HG02885 (cell line): Measurements from ENCODE around the gene UBE3D.
"Not testable (repeated sequence)": the region's sequence is repeated elsewhere in the genome, so short reads cannot be mapped to it uniquely, and the experiment has no call there.

Experiments used
- ATAC-seq: cut with Tn5 transposase; IDR thresholded peaks from one replicate; pipeline ENCODE4 v1.9.1; 2021; ENCODE audit warnings: mild to moderate bottlenecking; ENCODE audit not compliant: unreplicated experiment, poor library complexity

UBE3D gene

DNA sequence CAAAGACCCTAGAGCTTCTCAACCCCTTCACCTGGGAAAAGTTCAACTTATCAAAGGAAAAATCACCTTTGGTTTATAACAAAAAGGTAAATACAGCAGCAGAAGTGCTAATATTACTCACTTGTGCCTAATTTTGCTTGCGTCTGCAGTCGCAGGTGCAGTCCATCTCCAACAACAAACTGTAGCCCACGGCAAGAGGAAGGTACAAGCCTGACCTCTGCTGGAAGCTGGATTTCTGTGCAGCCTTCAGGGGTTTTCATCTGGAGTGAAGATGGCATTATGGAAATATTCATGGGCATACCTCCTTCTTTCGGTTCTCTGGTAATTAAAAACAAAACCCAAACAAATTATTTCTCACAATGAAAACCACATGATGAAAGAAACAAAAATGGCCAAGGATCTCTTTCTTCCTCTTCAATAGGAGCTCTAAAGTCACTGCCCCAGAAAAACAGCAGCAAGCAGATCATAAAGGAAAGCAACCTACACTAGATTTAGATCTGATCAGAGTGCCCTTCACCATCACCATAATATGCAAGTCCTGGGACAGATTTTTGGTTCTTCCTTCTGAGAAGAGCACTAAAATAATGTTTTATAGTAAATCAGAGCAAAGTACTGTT is 7.8 kb downstream of the UBE3D start:
- ATAC-seq = peak; percentile 87

DNA sequence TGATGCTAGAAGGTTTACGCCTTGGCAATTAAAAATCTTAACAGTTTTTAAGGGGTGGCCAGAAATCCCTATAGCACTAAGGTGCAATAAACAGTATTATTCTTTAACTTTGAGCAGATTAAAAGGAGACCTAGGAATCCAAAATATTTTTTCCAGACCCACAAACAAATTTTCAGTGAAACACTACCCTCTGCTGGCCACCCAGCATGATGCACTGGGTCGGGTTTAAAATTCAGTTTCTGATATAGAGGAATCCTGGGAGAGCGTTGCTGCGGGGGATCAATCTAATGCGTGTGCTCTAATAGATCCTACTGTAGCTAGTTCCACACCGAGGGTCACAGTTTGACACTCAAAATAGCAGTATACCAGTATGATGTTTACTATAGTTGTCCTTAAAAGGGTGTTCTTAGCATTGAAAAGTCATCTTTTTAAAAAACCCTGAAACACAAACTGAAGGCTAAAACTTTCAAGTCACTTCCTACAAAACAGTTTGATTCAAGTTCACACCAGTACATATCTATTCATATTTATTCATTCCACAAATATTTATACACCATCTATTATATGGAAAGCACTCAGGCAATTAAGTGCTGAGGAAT is 10.2 kb downstream of the UBE3D start:
- peak; percentile 72 for ATAC-seq

DNA sequence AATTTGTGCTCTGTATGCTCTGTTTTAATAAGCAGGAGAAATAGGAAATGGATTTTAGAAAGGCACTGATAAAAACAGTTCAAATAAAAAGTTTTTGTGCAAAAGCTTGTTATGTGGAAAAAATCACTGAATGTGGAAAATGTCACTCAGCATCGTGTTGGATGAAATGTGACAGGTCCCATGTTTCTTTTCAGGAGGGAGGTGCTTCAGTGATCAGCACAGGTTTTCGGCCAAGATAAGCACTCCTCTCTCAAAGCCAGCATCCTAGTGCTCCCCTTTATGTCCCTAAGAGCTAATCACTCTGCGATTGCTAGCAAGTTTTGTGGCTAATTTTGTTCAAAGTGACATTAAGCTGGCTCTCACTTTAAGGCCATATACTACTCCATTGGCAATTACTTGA is 12.0 kb downstream of the UBE3D start:
- no peak for ATAC-seq

DNA sequence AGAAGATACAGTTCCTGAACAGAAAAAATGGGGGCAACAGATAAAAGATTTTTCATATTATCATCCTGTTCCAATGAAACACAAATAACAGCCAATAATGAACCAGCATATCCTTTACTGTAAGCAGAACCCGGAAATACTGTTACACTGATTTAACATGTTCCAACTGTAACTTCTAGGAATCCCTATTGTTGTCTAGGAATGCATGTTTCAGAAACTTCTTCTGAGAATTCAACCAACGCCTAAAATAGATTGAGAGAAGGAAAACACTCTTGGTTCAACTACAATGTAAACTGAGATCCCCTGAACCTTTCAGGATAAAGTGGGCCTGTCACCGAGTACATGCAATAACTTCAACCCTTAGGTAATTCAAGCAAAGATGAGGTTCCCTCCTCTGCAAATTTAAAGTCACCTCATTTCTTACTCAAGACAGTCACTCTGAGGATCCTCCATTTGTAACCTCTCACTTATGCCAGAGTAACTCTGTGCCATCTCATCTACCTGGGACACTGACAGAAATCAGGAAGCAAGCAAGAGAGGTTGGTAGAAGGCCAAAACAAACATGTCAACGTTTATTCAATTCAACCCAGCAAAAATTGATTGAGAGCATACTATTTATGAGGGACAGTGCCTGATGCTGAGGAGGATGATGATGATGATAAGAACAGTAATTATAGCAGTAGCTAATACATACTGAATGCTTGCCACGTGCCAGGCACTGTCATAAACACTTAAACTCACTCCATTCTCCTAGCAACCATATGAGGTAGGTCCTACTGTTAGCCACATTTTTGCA is 14.1 kb downstream of the UBE3D start:
- ATAC-seq = no peak

DNA sequence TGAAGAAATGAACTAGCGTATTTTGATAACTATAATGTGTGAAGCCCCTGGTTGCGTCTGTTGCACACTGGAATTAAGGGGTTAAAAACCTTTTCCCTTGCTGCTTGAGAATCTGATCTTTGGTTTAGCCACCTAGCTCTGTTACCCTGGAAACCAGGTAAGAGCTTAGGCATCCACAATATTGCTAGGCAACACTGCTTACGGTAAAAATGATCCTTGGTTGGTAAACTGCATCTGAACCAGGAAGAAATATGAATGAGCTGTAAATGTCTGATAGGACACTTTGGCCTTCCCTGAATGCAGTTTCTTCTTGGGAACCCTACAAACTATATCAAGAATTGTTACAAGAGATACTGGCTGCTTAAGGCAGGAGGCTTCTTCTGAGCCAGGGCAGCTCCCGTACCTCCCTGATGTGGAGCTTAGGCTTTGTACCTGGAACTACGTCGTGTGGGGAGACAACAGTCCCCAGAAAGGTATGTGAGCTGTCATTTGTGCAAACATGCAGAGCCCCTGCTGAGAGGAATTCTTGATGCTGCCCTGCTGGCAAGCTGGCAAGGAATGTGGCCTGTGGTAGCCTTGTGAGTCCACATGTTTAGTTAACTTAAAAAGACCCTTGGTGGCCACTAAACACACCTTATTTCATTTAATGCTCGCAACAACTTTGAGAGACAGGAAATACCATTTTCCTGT is 18.4 kb downstream of the UBE3D start:
- no peak for ATAC-seq

DNA sequence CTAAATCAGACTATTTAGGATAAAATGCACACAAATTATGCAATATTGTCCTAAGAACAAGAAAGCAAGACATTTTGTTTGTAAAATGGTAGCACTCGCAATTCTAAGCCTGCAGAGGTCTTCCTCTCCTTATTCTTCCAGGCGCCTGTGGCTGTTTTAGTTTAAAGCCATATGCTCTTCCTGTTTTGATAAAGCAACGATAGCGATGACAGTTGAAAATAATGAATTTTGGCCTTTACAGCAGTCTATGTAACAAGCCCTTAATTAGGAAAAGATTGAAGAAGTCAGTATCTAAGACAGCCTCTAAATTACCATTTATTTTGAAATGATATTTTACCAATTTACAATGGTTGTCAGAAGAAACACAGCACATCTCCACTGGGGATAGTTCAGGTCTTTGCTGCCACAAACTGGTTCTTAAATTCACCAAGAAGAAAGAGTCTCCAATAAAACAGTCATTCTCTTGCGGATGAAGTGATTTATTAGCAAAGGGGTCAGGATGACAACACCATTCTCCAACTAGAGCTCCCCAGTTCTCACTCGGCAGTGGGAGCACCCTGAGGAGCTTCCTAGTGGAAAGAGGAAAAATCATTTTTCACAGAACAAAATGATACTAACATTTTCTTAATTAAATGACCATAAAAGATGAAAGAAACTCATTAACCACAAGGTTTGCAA is 21.4 kb downstream of the UBE3D start:
- ATAC-seq = no peak

DNA sequence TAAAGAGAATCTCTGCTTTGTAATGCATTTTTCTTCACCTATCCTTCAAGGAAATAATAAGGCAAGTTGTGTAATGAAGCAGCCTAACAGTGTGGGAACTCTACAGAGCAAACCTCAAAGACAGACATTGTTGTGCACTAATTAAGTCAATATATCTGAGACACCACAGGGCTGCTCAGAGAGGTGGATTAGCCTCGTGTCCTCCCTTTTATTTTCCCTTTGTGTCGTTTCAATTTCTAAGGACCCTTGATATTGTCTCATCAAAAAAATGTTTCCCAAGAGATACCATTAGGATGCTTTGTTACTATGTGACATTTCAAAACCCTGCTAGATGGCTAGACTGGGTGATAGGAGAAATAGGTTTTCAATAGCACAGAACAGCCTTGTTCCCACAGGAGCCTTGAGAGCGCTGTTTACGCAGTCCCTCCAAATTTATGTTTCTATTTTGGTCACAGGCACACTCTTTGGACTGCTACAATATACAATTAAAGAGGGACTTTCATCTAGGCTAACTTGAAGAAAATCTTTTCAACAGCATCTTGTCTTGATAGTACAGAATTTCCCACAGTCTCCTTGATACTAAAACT is 23.1 kb downstream of the UBE3D start:
- ATAC-seq = no peak

DNA sequence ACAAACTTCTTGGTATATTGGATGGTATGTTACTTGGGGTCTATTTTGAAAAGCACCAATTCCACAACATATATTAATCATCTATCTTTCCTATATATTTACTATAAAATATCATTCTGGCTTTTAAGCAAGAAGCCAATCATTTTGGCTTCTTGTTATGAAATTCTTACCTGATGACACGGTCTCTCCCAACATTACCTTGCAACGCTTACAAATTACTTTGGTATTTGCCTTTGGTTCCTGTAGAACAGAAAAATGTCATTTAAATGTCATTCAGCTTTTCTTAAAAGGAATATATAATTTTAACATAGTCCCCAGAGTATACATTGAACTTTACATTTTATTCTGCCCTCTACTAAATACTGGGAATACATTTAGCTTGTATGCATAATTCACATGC is 27.4 kb downstream of the UBE3D start:
- ATAC-seq = no peak

DNA sequence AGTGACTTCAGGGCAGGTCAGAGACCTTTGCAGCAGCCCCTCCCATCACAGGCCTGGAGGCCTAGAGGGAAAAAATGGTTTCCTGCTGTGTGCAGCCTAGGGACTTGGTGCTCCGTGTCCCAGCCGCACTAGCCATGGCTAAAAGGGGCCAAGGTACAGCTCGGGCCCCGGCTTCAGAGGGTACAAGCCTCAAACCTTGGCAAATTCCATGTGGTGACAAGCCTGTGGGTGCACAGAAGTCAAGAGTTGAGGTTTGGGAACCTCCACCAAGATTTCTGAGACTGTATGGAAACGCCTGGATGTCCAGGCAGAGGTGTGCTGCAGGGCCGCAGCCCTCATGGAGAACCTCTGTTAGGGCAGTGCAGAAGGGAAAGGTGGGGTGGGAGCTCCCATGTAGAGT is 34.0 kb downstream of the UBE3D start:
- no peak for ATAC-seq

DNA sequence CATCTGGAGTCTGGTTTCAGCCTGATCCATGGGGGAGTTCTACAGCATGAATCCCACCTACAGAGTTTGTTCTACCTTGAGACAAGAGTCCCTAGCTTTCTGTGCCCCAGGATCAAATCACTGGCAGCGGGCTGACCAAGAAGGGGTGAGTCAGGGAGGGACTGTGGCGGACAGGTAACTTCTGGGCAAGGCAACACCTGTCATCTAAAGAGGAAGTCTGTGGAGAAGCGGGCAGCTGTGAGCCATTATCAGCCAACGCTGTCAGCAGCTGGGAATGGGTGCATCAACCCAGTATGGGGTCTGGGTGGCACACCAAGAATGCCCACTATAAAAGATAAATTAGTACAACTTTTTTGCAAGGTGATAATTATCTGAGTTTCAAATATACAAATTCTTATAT is 45.9 kb downstream of the UBE3D start:
- ATAC-seq = no peak

DNA sequence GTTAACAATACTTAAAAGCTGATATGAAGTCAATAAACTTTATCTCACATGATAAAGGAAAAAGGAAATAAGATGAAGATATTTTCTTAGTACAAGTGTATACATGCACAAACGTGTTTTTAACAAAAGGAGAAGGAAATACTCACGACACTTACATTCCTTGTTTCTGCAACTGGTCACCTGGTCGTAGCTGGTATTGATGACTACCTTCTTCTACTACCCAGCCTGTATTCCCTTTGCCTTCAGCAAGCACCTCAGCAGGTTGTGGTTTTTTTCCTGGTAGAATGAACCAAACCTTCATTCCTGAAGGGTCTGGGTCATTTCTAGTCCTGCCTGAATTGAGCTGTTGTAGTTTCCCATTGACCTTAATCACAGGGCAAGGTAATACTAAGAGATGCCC is 54.5 kb downstream of the UBE3D start:
- not testable (repeated sequence) for ATAC-seq

DNA sequence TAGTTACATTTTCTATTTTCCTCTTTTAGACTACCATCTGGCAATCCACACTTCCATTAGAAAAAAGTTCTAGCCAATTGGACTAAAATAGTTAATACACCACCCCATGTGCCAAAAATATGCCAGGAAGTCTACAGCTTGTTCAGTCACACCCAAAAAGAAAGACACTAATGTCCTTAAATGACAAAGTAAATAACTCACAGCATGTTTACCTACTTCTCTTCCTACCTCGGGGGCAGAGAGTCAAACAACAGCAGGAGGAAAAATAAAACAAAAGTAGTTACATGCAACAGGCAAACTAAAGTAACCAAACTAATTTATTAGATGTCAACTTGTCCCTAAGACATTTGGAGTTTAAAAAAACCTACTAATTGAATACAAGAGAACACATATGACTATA is 57.0 kb downstream of the UBE3D start:
- no peak for ATAC-seq

DNA sequence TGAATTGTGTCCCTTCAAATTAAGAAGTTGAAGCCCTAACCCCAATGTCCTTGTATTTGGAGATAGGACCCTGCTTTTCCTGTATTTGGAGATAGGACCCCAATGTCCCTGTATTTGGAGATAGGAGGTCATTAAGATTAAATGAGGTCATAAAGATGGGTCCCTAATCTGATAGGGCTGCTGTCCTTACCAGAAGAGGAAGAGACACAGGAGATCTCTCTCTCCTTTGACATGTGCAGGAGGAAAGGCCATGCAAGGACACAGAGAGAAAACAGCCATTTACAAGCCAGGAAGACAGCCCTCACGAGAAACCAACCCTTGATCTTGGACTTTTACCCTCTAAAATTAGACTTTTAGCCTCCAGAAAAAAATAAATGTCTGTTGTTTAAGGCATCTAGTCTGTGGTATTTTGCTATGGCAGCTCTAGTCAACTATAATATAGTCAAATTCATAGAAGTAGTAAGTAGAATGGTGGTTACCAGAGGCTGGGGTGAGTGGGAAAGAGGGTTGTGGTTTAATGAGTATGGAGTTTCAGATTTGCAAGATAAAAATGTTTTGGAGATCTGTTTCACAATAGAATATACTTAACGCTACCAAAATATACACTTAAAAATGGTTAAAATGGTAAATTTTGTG is 59.3 kb downstream of the UBE3D start:
- no peak for ATAC-seq

DNA sequence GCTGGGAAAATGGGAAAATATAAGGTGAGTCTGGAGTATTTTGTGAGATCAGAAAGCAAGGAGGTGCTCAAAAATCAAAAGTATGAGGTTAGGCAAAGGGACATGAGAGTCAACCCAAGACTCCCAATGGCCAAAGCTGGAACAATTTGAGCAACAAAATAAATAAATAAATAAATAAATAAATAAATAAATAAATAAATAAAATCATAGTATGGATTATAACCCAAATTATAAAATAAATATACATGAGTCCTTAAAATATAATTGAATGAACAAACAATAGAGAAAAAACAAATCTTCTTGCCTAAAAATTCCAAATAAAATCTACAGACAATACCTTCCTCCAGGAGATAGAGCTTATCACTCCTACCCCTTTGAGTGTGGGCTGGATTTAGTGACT is 69.5 kb downstream of the UBE3D start:
- ATAC-seq = no peak

DNA sequence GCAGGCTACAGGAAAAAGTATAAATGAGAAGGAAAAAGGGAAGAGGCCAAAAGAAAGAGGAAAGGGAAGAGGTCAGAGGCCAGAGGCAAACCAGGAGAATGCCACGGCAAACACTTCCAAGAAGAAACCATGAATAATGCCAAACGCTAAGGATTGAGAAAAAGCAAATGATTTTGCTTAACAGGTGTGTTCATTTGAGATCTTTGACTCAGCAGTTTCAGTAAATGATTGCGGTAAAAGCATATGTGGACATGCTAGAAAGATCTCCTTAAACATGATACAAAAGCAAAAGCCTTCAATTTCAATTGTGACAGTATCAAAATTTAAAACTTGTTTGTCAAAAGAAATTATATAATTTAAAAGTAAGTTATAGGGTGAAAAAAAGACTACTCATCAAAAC is 70.6 kb downstream of the UBE3D start:
- ATAC-seq = no peak

DNA sequence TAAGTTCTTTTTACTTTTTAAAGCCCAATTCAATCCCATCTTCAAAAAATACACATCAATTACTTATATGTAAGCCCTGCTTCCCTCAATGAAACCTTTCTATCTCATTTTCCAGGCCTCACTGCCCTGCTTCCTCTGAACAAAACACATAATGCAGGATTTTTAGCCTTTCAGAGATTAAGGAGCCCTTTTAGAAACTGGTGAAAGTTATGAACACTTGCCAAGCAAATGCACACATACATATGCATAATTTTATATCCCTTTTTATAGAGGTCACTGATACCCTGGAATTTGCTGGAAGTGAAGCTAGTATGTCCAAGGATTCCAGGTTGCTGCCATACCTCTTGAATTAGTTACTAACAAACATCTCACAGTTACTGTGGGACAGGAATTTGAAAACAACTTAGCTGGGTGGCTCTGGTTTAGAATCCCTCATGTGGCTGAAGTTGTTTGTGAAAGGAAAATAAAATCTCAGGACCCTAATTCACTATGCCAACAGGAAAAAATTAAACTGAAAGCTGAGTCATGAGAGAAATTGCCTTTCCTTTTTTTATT is 75.8 kb downstream of the UBE3D start:
- no peak for ATAC-seq

DNA sequence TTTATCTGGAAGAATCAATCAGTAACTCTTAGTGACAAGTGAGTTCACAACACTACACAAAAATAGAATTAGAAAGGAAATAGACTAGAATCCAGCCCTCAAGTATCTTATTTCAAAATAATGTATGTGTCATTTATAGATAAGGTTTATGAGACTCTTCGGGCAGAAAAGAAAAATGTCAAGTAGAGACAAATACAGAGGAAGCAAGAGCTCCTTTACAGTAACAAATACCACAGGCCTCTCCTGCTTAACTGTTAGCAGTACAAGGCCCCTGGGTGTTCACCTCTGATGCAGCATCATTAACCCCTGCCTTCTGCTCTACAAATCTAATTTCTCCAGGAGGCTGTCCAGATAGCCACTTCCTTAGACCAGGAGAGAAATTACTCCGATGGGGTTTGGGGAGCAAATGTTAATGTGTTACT is 76.7 kb downstream of the UBE3D start:
- no peak for ATAC-seq

DNA sequence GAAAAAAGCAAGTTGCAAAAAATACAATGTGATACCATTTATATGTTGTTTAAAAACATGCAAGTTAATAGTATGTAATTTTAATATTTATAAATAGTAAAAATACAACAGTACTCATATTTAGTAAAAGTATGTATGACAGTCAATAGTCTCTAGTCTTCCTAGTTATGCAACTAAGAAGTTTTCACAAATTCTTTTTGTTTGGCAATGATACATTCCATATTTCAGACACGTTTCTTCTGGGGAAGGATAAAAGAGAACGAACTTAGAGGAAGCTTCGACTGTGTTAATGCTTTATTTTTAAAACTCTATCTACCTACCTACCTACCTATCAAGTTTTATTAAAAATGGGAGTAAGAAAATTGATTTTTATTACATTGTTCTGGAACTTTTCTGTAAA is 77.7 kb downstream of the UBE3D start:
- no peak for ATAC-seq

DNA sequence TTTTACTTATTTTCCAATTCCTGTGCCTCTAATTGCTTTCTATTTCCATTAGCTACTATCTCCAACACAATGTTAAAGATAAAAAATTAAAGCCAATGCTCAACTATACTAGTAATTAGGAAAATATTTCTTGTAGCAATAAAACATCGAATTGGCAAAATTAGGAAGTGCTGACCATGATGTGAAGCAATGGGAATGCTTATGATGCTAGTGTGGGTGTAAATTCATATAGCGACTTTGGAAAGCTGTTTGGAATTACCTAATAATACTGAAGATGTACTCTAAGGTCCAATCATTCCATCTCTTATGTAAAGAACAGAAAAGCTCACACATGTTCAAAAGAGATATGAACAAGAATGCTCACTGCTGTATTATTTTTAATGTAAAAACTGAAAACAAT is 78.2 kb downstream of the UBE3D start:
- ATAC-seq = no peak

DNA sequence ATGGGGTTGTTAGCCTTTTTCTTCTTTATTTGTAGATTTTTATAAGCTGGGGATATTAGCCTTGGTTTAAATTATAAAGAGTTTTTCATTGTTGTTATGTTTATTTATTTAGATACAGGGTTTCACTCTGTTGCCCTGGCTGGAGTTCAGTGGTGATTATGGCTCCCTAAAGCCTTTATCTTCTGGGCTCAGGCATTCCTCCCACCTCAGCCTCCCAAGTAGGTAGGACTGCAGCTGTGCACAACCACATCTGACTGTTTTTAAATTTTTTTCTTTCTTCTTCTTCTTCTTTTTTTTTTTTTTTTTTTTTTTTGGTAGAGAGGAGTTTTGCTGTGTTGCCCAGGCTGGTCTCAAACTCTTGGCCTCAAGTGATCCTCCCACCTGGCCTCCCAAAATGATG is 80.9 kb downstream of the UBE3D start:
- ATAC-seq = no peak
